ENCODE measurements around the gene TNFSF8. TPM values are rescaled to one million over a fixed set of nuclear protein-coding genes. Genes with fewer than 3 reads are reported as not detected.

TNFSF8 gene
- total and polyA plus RNA-seq, 9 of the 15 experiments (the other 6 are each of a cell fraction or from before 2014, with no cell fraction given): 0.09 TPM; not detected in 8

GRCh38 chr9:114928671-114929070 lies 1.7 kb downstream of the TNFSF8 start (continued):
- no peak for TF ChIP-seq HNRNPH1 (optimal IDR thresholded peaks at IDR 0.05; ENCODE audit: low read depth, low read length)

DNA sequence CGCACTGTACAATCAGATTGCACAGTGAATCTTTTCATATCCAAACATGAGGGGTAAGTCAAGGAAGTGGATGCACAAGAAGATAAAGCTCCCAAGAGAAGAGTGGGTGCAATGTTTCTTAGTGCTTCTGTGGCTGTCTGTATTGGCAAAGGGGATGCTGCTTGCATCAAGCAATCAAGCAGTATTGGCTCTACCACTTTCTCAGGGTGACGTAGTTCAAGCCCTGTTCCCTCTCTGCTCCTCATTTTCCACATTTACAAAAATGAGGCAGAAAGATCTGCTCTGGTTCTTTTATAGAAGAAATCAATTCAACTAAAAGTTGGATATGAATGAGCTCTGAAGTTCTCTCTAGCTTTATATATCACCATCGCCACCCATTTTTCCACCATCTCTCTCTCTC lies 2.3 kb downstream of the TNFSF8 start:
- CTCF ChIA-PET (ENCODE audit: low intra/inter-chr PET ratio): no interaction called here
- Histone ChIP-seq H3K9me1 (ENCODE audit: control insufficient read depth, insufficient read depth, low read length) (no peaks in the 10 kb centered on the region), H3K4me3 (no peak overlapping the region), H2AFZ (ENCODE audit: low read depth, low read length) (no peak overlapping the region), H4K20me1 (replicated peaks; ENCODE audit: control insufficient read depth, insufficient read depth, low read length) (no peaks in the 10 kb centered on the region; the same call in 1 of the 2 replicates), H3K79me2 (ENCODE audit: control insufficient read depth, insufficient read depth, low read length) (no peaks in the 10 kb centered on the region), H3K4me1 (replicated peaks in 1 of 2; ENCODE audit: control insufficient read depth in 2 of 2, insufficient read depth in 2 of 2, low read length in 2 of 2) (no peaks in the 10 kb centered on the region), H3K27ac (ENCODE audit: extremely low read depth, low read depth, low read length) (no peak overlapping the region), H3K4me2 (ENCODE audit: insufficient read depth, low read length) (no peak overlapping the region), H3K27me3 (ENCODE audit: control insufficient read depth in 2 of 2, insufficient read depth in 2 of 2, low read length in 2 of 2) (no peaks in the 10 kb centered on the region; a peak in 1 of 5 replicates), H3K9me3 (replicated peaks; ENCODE audit: control insufficient read depth, insufficient read depth, low read depth, low read length) (no peaks in the 10 kb centered on the region), H3K36me3 (ENCODE audit: control insufficient read depth, insufficient read depth, low read length) (no peaks in the 10 kb centered on the region), H3K9ac (ENCODE audit: insufficient read depth in 1 of 2, low read depth in 2 of 2, low read length in 2 of 2) (no peak overlapping the region)
- no TSS peak for BruUV-seq (replicated peaks)
- in situ Hi-C loops (cut with MboI) (no loop called here), intact Hi-C loops (cut with micrococcal nuclease) (no loop called here)
- POLR2A ChIA-PET: no interaction called here
- ATAC-seq: no peak
- no peak for DNase-seq (ENCODE audit: extremely low read depth in 1 of 4, low spot score in 3 of 4)
- WGBS (ENCODE audit: insufficient coverage, low coverage, missing lambda C conversion rate): 0% methylated on average over 3 of the region's 3 CpGs
- no peak for FAIRE-seq
- no peak for TF ChIP-seq KDM5B (IDR thresholded peaks at IDR 0.05; ENCODE audit: insufficient replicate concordance, low read depth, low read length)

- Histone ChIP-seq H3K4me3 (no peak overlapping the region), H3K9me1 (ENCODE audit: control insufficient read depth, insufficient read depth, low read length) (no peaks in the 10 kb centered on the region), H3K4me1 (replicated peaks in 1 of 2; ENCODE audit: control insufficient read depth in 2 of 2, insufficient read depth in 2 of 2, low read length in 2 of 2) (no peaks in the 10 kb centered on the region), H3K9me3 (replicated peaks; ENCODE audit: control insufficient read depth, insufficient read depth, low read depth, low read length) (no peaks in the 10 kb centered on the region), H3K4me2 (ENCODE audit: insufficient read depth, low read length) (no peak overlapping the region), H3K9ac (ENCODE audit: insufficient read depth in 1 of 2, low read depth in 2 of 2, low read length in 2 of 2) (no peak overlapping the region), H3K79me2 (ENCODE audit: control insufficient read depth, insufficient read depth, low read length) (no peaks in the 10 kb centered on the region), H3K36me3 (ENCODE audit: control insufficient read depth, insufficient read depth, low read length) (no peaks in the 10 kb centered on the region), H2AFZ (ENCODE audit: low read depth, low read length) (no peak overlapping the region), H3K27ac (ENCODE audit: extremely low read depth, low read depth, low read length) (no peak overlapping the region), H4K20me1 (replicated peaks; ENCODE audit: control insufficient read depth, insufficient read depth, low read length) (no peaks in the 10 kb centered on the region), H3K27me3 (ENCODE audit: control insufficient read depth in 2 of 2, insufficient read depth in 2 of 2, low read length in 2 of 2) (no peaks in the 10 kb centered on the region)
- TF ChIP-seq, protein P1, sequence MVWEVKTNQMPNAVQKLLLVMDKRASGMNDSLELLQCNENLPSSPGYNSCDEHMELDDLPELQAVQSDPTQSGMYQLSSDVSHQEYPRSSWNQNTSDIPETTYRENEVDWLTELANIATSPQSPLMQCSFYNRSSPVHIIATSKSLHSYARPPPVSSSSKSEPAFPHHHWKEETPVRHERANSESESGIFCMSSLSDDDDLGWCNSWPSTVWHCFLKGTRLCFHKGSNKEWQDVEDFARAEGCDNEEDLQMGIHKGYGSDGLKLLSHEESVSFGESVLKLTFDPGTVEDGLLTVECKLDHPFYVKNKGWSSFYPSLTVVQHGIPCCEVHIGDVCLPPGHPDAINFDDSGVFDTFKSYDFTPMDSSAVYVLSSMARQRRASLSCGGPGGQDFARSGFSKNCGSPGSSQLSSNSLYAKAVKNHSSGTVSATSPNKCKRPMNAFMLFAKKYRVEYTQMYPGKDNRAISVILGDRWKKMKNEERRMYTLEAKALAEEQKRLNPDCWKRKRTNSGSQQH (CRISPR knock-in tag; IDR thresholded peaks at IDR 0.05): no peak
- TF ChIP-seq NCOA2 (IDR thresholded peaks at IDR 0.05; ENCODE audit: partially characterized antibody in 2 of 2) (no peak), NFATC3 (IDR thresholded peaks at IDR 0.05) (no peak), KLF6 (CRISPR knock-in tag; IDR thresholded peaks at IDR 0.05; ENCODE audit: borderline replicate concordance) (no peak), ZNF224 (CRISPR knock-in tag; IDR thresholded peaks at IDR 0.05) (no peak)
- no peak for DNase-seq (ENCODE audit: extremely low read depth in 1 of 4, low spot score in 3 of 4)
- in situ Hi-C loops (cut with MboI): no loop called here
- FAIRE-seq: no peak
- ChIA-PET CTCF (ENCODE audit: low intra/inter-chr PET ratio) (no interaction called here), POLR2A (interaction anchor here (0.7 kb wide), 1 partner anchor 1856 kb away, joined by 3 read pairs; no protein-coding TSS in a partner anchor)
- WGBS (ENCODE audit: insufficient coverage, low coverage, missing lambda C conversion rate): 0% methylated on average over 2 of the region's 2 CpGs
- intact Hi-C loops (cut with micrococcal nuclease): no loop called here
- BruUV-seq (replicated peaks): no TSS peak
- no peak for ATAC-seq
These were observed 4.7 kb downstream of the TNFSF8 start for GRCh38 chr9:114925672-114926071.
